H9 (cell line): ENCODE data around the gene ACO1. TPM values are rescaled to one million over a fixed set of nuclear protein-coding genes. Genes with fewer than 3 reads are reported as not detected.

Experiments
- DNase-seq: peaks from one replicate; pipeline ENCODE4 v3.0.0-alpha.2; 2017
- H2AFZ ChIP-seq: one replicate; pipeline ENCODE4 v1.6.1; 2013; ENCODE audit warnings: mild to moderate bottlenecking, low read length, control low read depth, moderate library complexity
- H2AK5ac ChIP-seq: 2 replicates; pipeline ENCODE4 v1.6.1; 2013; ENCODE audit warnings: low read length, control low read depth, mixed read lengths; ENCODE audit not compliant: insufficient read length
- H2BK120ac ChIP-seq: one replicate; pipeline ENCODE4 v1.6.1; 2013; ENCODE audit warnings: low read depth, mild to moderate bottlenecking, low read length, control low read depth, inconsistent platforms; ENCODE audit not compliant: poor library complexity, severe bottlenecking
- H2BK12ac ChIP-seq: 2 replicates; pipeline ENCODE4 v1.6.1; 2013; ENCODE audit warnings: low read length, control low read depth, mixed read lengths, low read depth; ENCODE audit not compliant: insufficient read length
- H2BK15ac ChIP-seq: 2 replicates; pipeline ENCODE4 v1.6.1; 2013; ENCODE audit warnings: low read depth, low read length, control low read depth
- H2BK20ac ChIP-seq: one replicate; pipeline ENCODE4 v1.6.1; 2013; ENCODE audit warnings: low read depth, mild to moderate bottlenecking, low read length, control low read depth, inconsistent platforms; ENCODE audit not compliant: poor library complexity, severe bottlenecking
- H2BK5ac ChIP-seq: 2 replicates; pipeline ENCODE4 v1.6.1; 2013; ENCODE audit warnings: low read length, control low read depth, mixed read lengths; ENCODE audit not compliant: insufficient read length
- H3K14ac ChIP-seq: 2 replicates; pipeline ENCODE4 v1.6.1; 2013; ENCODE audit warnings: low read length, control low read depth; ENCODE audit not compliant: insufficient read depth
- H3K18ac ChIP-seq: 2 replicates; pipeline ENCODE4 v1.6.1; 2013; ENCODE audit warnings: low read depth, mild to moderate bottlenecking, mixed read lengths, low read length, control low read depth; ENCODE audit not compliant: insufficient read length
- H3K23ac ChIP-seq: 2 replicates; pipeline ENCODE4 v1.6.1; 2013; ENCODE audit warnings: low read length, control low read depth, mixed read lengths, low read depth; ENCODE audit not compliant: insufficient read length
- H3K23me2 ChIP-seq: 2 replicates; pipeline ENCODE4 v1.6.1; 2013; ENCODE audit warnings: low read depth, mild to moderate bottlenecking, mixed read lengths, low read length, control low read depth; ENCODE audit not compliant: insufficient read length, poor library complexity, severe bottlenecking
- H3K27ac ChIP-seq: 2 replicates; pipeline ENCODE4 v1.5.1; 2013; ENCODE audit warnings: low read length, control low read depth, mixed read lengths, low read depth; ENCODE audit not compliant: insufficient read length
- H3K27me3 ChIP-seq: 2 replicates; pipeline ENCODE4 v1.6.1; 2013; ENCODE audit warnings: low read length, control low read depth, inconsistent platforms; ENCODE audit not compliant: insufficient read depth
- H3K4ac ChIP-seq: 2 replicates; pipeline ENCODE4 v1.6.1; 2013; ENCODE audit warnings: low read depth, mild to moderate bottlenecking, control low read depth, inconsistent platforms, low read length, moderate library complexity
- H3K4me1 ChIP-seq: 2 replicates; pipeline ENCODE4 v1.6.1; 2013; ENCODE audit warnings: low read length, control low read depth, inconsistent platforms; ENCODE audit not compliant: insufficient read depth
- H3K4me2 ChIP-seq: 2 replicates; pipeline ENCODE4 v1.6.1; 2013; ENCODE audit warnings: low read length, control low read depth, mixed read lengths; ENCODE audit not compliant: insufficient read length, insufficient read depth
- H3K56ac ChIP-seq: 2 replicates; pipeline ENCODE4 v1.6.1; 2013; ENCODE audit warnings: low read depth, mild to moderate bottlenecking, mixed read lengths, low read length, control low read depth; ENCODE audit not compliant: insufficient read length
- H3K79me1 ChIP-seq: 2 replicates; pipeline ENCODE4 v1.6.1; 2013; ENCODE audit warnings: low read depth, mild to moderate bottlenecking, moderate library complexity, low read length, control low read depth, inconsistent platforms; ENCODE audit not compliant: insufficient read depth, poor library complexity, severe bottlenecking
- H3K79me2 ChIP-seq: 2 replicates; pipeline ENCODE4 v1.6.1; 2013; ENCODE audit warnings: low read length, control low read depth, inconsistent platforms; ENCODE audit not compliant: insufficient read depth
- H3K9ac ChIP-seq: 2 replicates; pipeline ENCODE4 v1.6.1; 2013; ENCODE audit warnings: low read length, control low read depth, mixed read lengths; ENCODE audit not compliant: insufficient read length; ENCODE audit errors: extremely low read depth
- H3K9me3 ChIP-seq: one replicate; pipeline ENCODE4 v1.6.1; 2013; ENCODE audit warnings: low read depth, low read length, inconsistent platforms; ENCODE audit not compliant: control insufficient read depth
- H3T11ph ChIP-seq: one replicate; pipeline ENCODE4 v1.6.1; 2013; ENCODE audit warnings: mild to moderate bottlenecking, low read length, control low read depth, inconsistent platforms
- H4K20me1 ChIP-seq: one replicate; pipeline ENCODE4 v1.6.1; 2013; ENCODE audit not compliant: control insufficient read depth, insufficient read length, insufficient read depth
- H4K5ac ChIP-seq: 2 replicates; pipeline ENCODE4 v1.6.1; 2013; ENCODE audit warnings: low read depth, mild to moderate bottlenecking, mixed read lengths, low read length, control low read depth; ENCODE audit not compliant: insufficient read length
- H4K8ac ChIP-seq: replicated peaks from 2 replicates; pipeline ENCODE4 v1.6.1; 2013; ENCODE audit warnings: low read length, control low read depth, mixed read lengths, low read depth; ENCODE audit not compliant: insufficient read length
- H4K91ac ChIP-seq: 2 replicates; pipeline ENCODE4 v1.6.1; 2013; ENCODE audit warnings: low read depth, mild to moderate bottlenecking, moderate library complexity, mixed read lengths, low read length, control low read depth; ENCODE audit not compliant: insufficient read length
- H3K27ac Mint-ChIP-seq, 3 experiments: 2 replicates in 2 of 3; 3 replicates in 1 of 3; pipeline ENCODE4 v1.8.0; 2020 to 2021; ENCODE audit warnings: mixed read lengths in 3 of 3, mild to moderate bottlenecking in 1 of 3, moderate library complexity in 1 of 3
- H3K27me3 Mint-ChIP-seq: 2 replicates; pipeline ENCODE4 v1.8.0; 2021; ENCODE audit warnings: low read depth, mild to moderate bottlenecking, moderate library complexity, mixed read lengths
- H3K36me3 Mint-ChIP-seq, 3 experiments: 2 replicates in 2 of 3; 3 replicates in 1 of 3; pipeline ENCODE4 v1.8.0; 2020 to 2021; ENCODE audit warnings: low read depth in 3 of 3, mixed read lengths in 3 of 3; ENCODE audit not compliant: insufficient read depth in 1 of 3
- H3K4me1 Mint-ChIP-seq, 2 experiments: 2 replicates each; pipeline ENCODE4 v1.8.0; 2020; ENCODE audit warnings: mixed read lengths in 2 of 2
- H3K4me3 Mint-ChIP-seq, 2 experiments: 2 replicates in 1 of 2; 3 replicates in 1 of 2; pipeline ENCODE4 v1.8.0; 2020 to 2021; ENCODE audit warnings: mild to moderate bottlenecking in 2 of 2, mixed read lengths in 2 of 2, moderate library complexity in 1 of 2
- H3K9me3 Mint-ChIP-seq, 2 experiments: 2 replicates in 1 of 2; 3 replicates in 1 of 2; pipeline ENCODE4 v1.8.0; 2020; ENCODE audit warnings: mild to moderate bottlenecking in 2 of 2, mixed read lengths in 2 of 2, moderate library complexity in 1 of 2
- WGBS: extraction: QIAGEN DNeasy Blood & Tissue Kit; methylation state at CpG from one replicate; pipeline ENCODE4 v1.1.7; 2013; ENCODE audit warnings: missing lambda C conversion rate, low lambda C conversion rate, mixed read lengths; ENCODE audit not compliant: insufficient read length; ENCODE audit errors: extremely low coverage; 5-methylcytosine and 5-hydroxymethylcytosine counted together
- total RNA-seq: library from RNA; stranded (reverse); gene quantifications from 2 replicates; pipeline ENCODE4 v1.2.1, GENCODE V29; 2021
- TF ChIP-seq, protein P1 (sequence below): fragments of 200-600 bp; sonication (generic); conservative IDR thresholded peaks from 3 replicates; pipeline ENCODE4 v1.8.0; 2021; ENCODE audit warnings: antibody characterized with exemption, mild to moderate bottlenecking

Gene ACO1
- total RNA-seq, 1 experiment from 2014 or later = 44.5 TPM

DNA sequence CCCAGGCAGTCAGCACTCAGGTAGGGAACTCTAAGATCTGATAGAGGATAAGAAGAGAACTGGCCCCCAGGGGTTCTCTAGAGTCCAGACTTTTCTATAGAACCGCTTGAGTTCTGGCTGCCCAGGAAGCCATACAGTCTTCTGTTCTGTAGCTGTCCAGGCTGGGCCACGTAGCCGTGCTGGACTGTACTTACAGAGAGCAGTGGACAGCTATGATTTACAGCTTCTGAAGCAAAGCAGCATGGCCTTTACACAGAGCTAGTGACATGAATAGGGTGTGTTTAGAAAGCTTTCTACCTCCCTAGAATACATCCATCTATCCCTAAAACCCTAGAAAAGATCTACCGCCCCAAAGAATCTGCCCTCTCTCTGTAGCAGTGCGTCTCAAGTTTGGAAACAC is 57.2 kb downstream of the ACO1 start:
- no peak overlapping the region for H3K4me3 Mint-ChIP-seq
- H3K79me2 ChIP-seq = no peaks in the 10 kb centered on the region
- no peak overlapping the region for H3K27ac ChIP-seq
- no peak overlapping the region for H3K18ac ChIP-seq
- no peak overlapping the region for H4K91ac ChIP-seq
- no peak for DNase-seq
- TF ChIP-seq, protein P1, sequence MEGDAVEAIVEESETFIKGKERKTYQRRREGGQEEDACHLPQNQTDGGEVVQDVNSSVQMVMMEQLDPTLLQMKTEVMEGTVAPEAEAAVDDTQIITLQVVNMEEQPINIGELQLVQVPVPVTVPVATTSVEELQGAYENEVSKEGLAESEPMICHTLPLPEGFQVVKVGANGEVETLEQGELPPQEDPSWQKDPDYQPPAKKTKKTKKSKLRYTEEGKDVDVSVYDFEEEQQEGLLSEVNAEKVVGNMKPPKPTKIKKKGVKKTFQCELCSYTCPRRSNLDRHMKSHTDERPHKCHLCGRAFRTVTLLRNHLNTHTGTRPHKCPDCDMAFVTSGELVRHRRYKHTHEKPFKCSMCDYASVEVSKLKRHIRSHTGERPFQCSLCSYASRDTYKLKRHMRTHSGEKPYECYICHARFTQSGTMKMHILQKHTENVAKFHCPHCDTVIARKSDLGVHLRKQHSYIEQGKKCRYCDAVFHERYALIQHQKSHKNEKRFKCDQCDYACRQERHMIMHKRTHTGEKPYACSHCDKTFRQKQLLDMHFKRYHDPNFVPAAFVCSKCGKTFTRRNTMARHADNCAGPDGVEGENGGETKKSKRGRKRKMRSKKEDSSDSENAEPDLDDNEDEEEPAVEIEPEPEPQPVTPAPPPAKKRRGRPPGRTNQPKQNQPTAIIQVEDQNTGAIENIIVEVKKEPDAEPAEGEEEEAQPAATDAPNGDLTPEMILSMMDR = no peak
- no peaks in the 10 kb centered on the region for H3K9me3 ChIP-seq
- H3T11ph ChIP-seq = no peak overlapping the region
- no peaks in the 10 kb centered on the region; a peak in 2 of 5 replicates for H3K9me3 Mint-ChIP-seq
- no peak overlapping the region for H2BK12ac ChIP-seq
- no peak overlapping the region for H3K23ac ChIP-seq
- H2AFZ ChIP-seq = no peak overlapping the region
- H2BK15ac ChIP-seq = no peak overlapping the region
- no peak overlapping the region for H3K4ac ChIP-seq
- H3K79me1 ChIP-seq = no peaks in the 10 kb centered on the region
- no peaks in the 10 kb centered on the region for H3K27me3 ChIP-seq
- H2BK120ac ChIP-seq = no peak overlapping the region
- H3K4me2 ChIP-seq = no peak overlapping the region
- no peak overlapping the region for H3K14ac ChIP-seq
- H4K5ac ChIP-seq = no peak overlapping the region
- H3K27ac Mint-ChIP-seq = no peak overlapping the region
- H3K4me1 Mint-ChIP-seq = peaks cover 5% of the 10 kb centered on the region in 2 experiments
- H4K20me1 ChIP-seq = no peaks in the 10 kb centered on the region
- H3K27me3 Mint-ChIP-seq = no peaks in the 10 kb centered on the region
- H4K8ac ChIP-seq = no peak overlapping the region
- no peak overlapping the region for H2AK5ac ChIP-seq
- H2BK20ac ChIP-seq = no peak overlapping the region
- H3K9ac ChIP-seq = no peak overlapping the region
- no peaks in the 10 kb centered on the region for H3K23me2 ChIP-seq
- no peak overlapping the region for H3K56ac ChIP-seq
- H2BK5ac ChIP-seq = no peak overlapping the region
- no peaks in the 10 kb centered on the region for H3K4me1 ChIP-seq
- WGBS = no CpG with 5 or more reads among the region's 5 CpGs
- peaks cover 8 to 63% (median 26%) of the 10 kb centered on the region in 3 experiments; a peak in 6 of 7 replicates for H3K36me3 Mint-ChIP-seq
